ENCODE measurements around the gene NDUFAF2. TPM values are rescaled to one million over a fixed set of nuclear protein-coding genes. Genes with fewer than 3 reads are reported as not detected.

The NDUFAF2 gene
- total and polyA plus RNA-seq, 2 of the 8 experiments (the other 6 are each of a cell fraction or from before 2014, with no cell fraction given), result 10.7 to 46.5 TPM

DNA sequence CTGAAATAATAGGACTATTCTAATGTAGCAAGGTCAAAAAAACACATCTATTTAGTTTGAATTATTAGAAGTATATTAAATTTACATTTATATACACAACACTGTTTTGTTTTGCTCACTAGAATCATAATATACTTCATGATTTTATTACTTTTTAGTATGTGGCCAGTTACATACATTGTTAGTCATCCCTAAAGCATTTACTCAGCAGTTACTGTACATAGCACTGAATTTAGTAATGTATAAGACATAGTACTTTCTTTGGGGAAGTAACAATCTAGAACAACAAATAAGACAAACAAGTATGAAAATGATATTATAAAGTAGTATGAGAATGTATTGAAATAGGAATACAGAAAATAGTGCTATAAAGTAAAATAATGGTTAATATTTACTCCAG, 28.4 kb upstream of the NDUFAF2 start:
- H3K79me1 ChIP-seq (ENCODE audit: low read depth, low read length), result no peaks in the 10 kb centered on the region
- no peak overlapping the region for H2BK20ac ChIP-seq (ENCODE audit: low read length)
- no peak overlapping the region for H3K18ac ChIP-seq (ENCODE audit: extremely low read depth, low read length)
- no peak overlapping the region for H4K91ac ChIP-seq (replicated peaks; ENCODE audit: insufficient read length, low read length)
- H3K79me2 ChIP-seq (ENCODE audit: control insufficient read depth in 1 of 2, insufficient read depth in 2 of 2, low read length in 2 of 2), result no peaks in the 10 kb centered on the region
- no peak overlapping the region for H3K4me2 ChIP-seq (ENCODE audit: insufficient read depth in 1 of 2, low read depth in 2 of 2, low read length in 2 of 2)
- no peak overlapping the region for H3K14ac ChIP-seq (ENCODE audit: insufficient read length)
- H2BK5ac ChIP-seq (ENCODE audit: low read depth, low read length), result no peak overlapping the region
- no peak overlapping the region for H3K4ac ChIP-seq (replicated peaks; ENCODE audit: insufficient read length, low read depth, low read length)
- no peak overlapping the region for H3K4me3 ChIP-seq (ENCODE audit: extremely low read depth in 1 of 4, insufficient read depth in 2 of 4, low read depth in 3 of 4, low read length in 4 of 4)
- ChIA-PET CTCF (ENCODE audit: partially characterized antibody) (interaction anchor here (0.7 to 2.5 kb wide), 2 partner anchors 10 to 228 kb away, joined by 4 to 9 read pairs; no protein-coding TSS in a partner anchor), POLR2A (ENCODE audit: partially characterized antibody) (no interaction called here)
- DNase-seq (ENCODE audit: low read depth in 1 of 2, low spot score in 2 of 2), result no peak
- H2AK5ac ChIP-seq (ENCODE audit: low read depth, low read length), result no peak overlapping the region
- no peak overlapping the region for H3K56ac ChIP-seq (replicated peaks; ENCODE audit: insufficient read length, low read depth, low read length)
- H2AFZ ChIP-seq (ENCODE audit: low read length), result no peak overlapping the region
- peaks cover 0 to 3% (median 0%) of the 10 kb centered on the region in 4 experiments; a peak in 2 of 8 replicates for H3K36me3 ChIP-seq (ENCODE audit: control insufficient read depth in 2 of 4, insufficient read depth in 4 of 4, low read length in 3 of 4)
- no peak overlapping the region for H3K9ac ChIP-seq (replicated peaks in 1 of 4; ENCODE audit: extremely low read depth in 1 of 4, low read depth in 3 of 4, low read length in 3 of 4)
- H3K27ac ChIP-seq (ENCODE audit: low read depth, low read length), result no peak overlapping the region
- no peak overlapping the region for H2BK15ac ChIP-seq (ENCODE audit: low read length)
- H3K23me2 ChIP-seq (ENCODE audit: low read depth, low read length), result no peaks in the 10 kb centered on the region
- no peak overlapping the region for H3K23ac ChIP-seq (ENCODE audit: insufficient read length)
- no peak for FAIRE-seq
- no peak overlapping the region for H4K8ac ChIP-seq (ENCODE audit: extremely low read depth, insufficient read depth, low read length)
- no peak overlapping the region for H2BK120ac ChIP-seq (replicated peaks; ENCODE audit: low read depth, low read length)
- no peaks in the 10 kb centered on the region for H3K27me3 ChIP-seq (replicated peaks in 1 of 4; ENCODE audit: control insufficient read depth in 3 of 4, extremely low read depth in 1 of 4, insufficient read depth in 3 of 4, low read length in 3 of 4)
- no peaks in the 10 kb centered on the region for H3K9me3 ChIP-seq (ENCODE audit: insufficient read depth in 2 of 2, low read depth in 1 of 2, low read length in 1 of 2)
- H2BK12ac ChIP-seq (ENCODE audit: low read depth, low read length), result no peak overlapping the region
- H4K20me1 ChIP-seq (replicated peaks in 1 of 2; ENCODE audit: control insufficient read depth in 1 of 2, insufficient read depth in 2 of 2, low read length in 2 of 2), result no peaks in the 10 kb centered on the region
- no peaks in the 10 kb centered on the region for H3K4me1 ChIP-seq (replicated peaks in 1 of 4; ENCODE audit: control insufficient read depth in 3 of 4, insufficient read depth in 4 of 4, low read length in 3 of 4)
- no peak overlapping the region for H4K5ac ChIP-seq (ENCODE audit: insufficient read length, low read depth, low read length)
- TF ChIP-seq EZH2 (IDR thresholded peaks at IDR 0.05; ENCODE audit: low read depth, low read length, severe bottlenecking) (no peak), SP4 (IDR thresholded peaks at IDR 0.05; ENCODE audit: low read length) (no peak), RXRA (IDR thresholded peaks at IDR 0.05; ENCODE audit: insufficient read depth, low read depth, low read length) (no peak), JUN (IDR thresholded peaks at IDR 0.05; ENCODE audit: low read depth, low read length) (no peak), HDAC6 (IDR thresholded peaks at IDR 0.05; ENCODE audit: low read depth, low read length) (no peak), SRF (IDR thresholded peaks at IDR 0.05; ENCODE audit: low read depth, low read length) (no peak), SP2 (IDR thresholded peaks at IDR 0.05; ENCODE audit: low read length) (no peak), CHD1 (IDR thresholded peaks at IDR 0.05; ENCODE audit: low read depth, low read length) (no peak), GABPA (IDR thresholded peaks at IDR 0.05; ENCODE audit: borderline replicate concordance, insufficient read depth, low read length) (no peak), KDM1A (IDR thresholded peaks at IDR 0.05; ENCODE audit: borderline replicate concordance, low read length) (no peak), SIN3A (conservative IDR thresholded peaks at IDR 0.05 in 1 of 2, IDR thresholded peaks at IDR 0.05 in 1 of 2; ENCODE audit: low read depth in 1 of 2, low read length in 2 of 2) (no peak), NANOG (IDR thresholded peaks at IDR 0.05; ENCODE audit: insufficient read depth, low read depth, low read length, poor library complexity, severe bottlenecking) (no peak), ZNF274 (IDR thresholded peaks at IDR 0.05; ENCODE audit: borderline replicate concordance, extremely low read depth, low read length) (no peak), CHD2 (IDR thresholded peaks at IDR 0.05; ENCODE audit: low read length) (no peak)
- TF ChIP-seq, protein P1, sequence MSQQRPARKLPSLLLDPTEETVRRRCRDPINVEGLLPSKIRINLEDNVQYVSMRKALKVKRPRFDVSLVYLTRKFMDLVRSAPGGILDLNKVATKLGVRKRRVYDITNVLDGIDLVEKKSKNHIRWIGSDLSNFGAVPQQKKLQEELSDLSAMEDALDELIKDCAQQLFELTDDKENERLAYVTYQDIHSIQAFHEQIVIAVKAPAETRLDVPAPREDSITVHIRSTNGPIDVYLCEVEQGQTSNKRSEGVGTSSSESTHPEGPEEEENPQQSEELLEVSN (IDR thresholded peaks at IDR 0.05), result no peak
